Activated T-cell treated with anti-CD3 and anti-CD28 coated beads, Interleukin-2, amount 50 U/mL, for 72 hours (primary cell): ENCODE data around the gene LRRC28. TPM values are rescaled to one million over a fixed set of nuclear protein-coding genes. Genes with fewer than 3 reads are reported as not detected.

ENCODE experiments used
- ATAC-seq, 2 donors: fragments of 150-1000 bp; cut with Tn5 transposase; replicated peaks in 1 of 2; 2 replicates each; pipeline ENCODE4 v1.10.0; 2021; ENCODE audit warnings: moderate library complexity in 2 of 2, mild to moderate bottlenecking in 1 of 2
- DNase-seq, 2 donors: peaks; one replicate each; pipeline ENCODE4 v3.0.0; 2021 to 2022; ENCODE audit warnings: mixed read lengths in 1 of 2
- H3K27ac Mint-ChIP-seq: one replicate; pipeline ENCODE4 v1.8.0; 2022; ENCODE audit warnings: mild to moderate bottlenecking, moderate library complexity, mixed read lengths
- H3K27me3 Mint-ChIP-seq: one replicate; pipeline ENCODE4 v1.8.0; 2022; ENCODE audit warnings: low read depth, mixed read lengths
- H3K36me3 Mint-ChIP-seq, 2 donors: one replicate each; pipeline ENCODE4 v1.8.0; 2022; ENCODE audit warnings: mixed read lengths in 2 of 2, mild to moderate bottlenecking in 1 of 2; ENCODE audit not compliant: insufficient read depth in 2 of 2
- H3K4me1 Mint-ChIP-seq: one replicate; pipeline ENCODE4 v1.8.0; 2022; ENCODE audit warnings: low read depth, mixed read lengths
- H3K4me3 Mint-ChIP-seq, 2 donors: one replicate each; pipeline ENCODE4 v1.8.0; 2022; ENCODE audit warnings: mild to moderate bottlenecking in 2 of 2, mixed read lengths in 2 of 2, moderate library complexity in 2 of 2
- H3K9me3 Mint-ChIP-seq, 2 donors: one replicate each; pipeline ENCODE4 v1.8.0; 2022; ENCODE audit warnings: mixed read lengths in 2 of 2
- total RNA-seq, 2 donors: library from RNA; stranded (reverse); gene quantifications; one replicate each; pipeline ENCODE4 v1.2.3, GENCODE V29; 2022

The LRRC28 gene
- total RNA-seq, 2 donors from 2014 or later = 23.3 to 29.0 TPM

DNA sequence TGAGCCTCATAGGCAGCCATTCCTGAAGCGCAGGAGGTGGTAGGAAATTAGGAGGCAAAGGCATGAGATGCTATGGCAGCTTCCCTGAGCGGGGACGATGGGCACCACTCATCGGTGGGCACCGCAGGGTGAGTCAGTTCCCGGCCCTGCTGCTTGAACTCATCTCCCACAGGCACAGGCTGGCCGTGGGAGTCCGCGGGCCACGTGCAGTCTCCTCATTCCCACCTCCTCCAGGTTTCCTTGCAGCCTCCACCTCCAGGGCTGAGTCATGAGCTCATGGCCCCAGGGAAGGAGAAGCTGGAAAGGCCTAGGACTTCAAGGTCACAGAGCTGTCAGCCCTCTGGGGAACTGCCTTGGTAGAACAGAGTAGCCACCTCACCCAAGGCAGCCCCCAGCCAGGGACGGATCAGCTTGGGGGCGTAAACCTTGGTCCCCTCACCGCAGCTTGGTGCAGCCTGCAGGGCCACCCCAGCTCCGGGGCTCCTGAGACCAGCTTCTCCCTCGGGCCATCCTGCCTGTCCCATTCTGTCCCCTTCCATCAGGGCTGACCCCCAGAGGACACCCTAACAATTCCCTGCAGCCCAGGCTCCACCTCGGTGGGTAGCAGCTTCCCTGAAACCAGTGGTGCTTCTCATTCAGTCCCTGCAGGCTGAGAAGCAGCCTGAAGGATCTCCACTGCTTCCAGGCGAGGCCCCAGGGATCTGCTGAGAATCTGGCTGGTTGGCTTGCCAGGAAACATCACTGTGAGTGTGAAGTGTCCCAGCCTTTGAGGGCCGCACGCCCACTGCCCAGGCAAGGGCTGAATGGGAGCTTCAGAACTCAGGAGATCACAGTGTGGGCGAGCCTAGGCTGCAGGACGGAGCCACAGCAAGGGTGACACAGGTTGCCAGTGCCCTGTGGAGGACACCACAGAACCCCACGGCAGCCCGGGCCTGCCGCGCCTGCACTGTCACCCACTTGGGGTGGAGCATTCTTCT is 163.8 kb downstream of the LRRC28 start:
- Mint-ChIP-seq H3K27me3 (no peaks in the 10 kb centered on the region), H3K27ac (no peak overlapping the region), H3K4me3 (no peak overlapping the region), H3K9me3 (peaks cover 0 to 3% of the 10 kb centered on the region in 2 donors), H3K4me1 (no peaks in the 10 kb centered on the region), H3K36me3 (peaks cover 0 to 2% of the 10 kb centered on the region in 2 donors)
- DNase-seq (no peak), ATAC-seq (no peak)

GRCh38 chr15:99416191-99417188 is 165.2 kb downstream of the LRRC28 start:
- Mint-ChIP-seq H3K4me3 (no peak overlapping the region), H3K9me3 (peaks cover 0 to 3% of the 10 kb centered on the region in 2 donors), H3K36me3 (peaks cover 0 to 2% of the 10 kb centered on the region in 2 donors), H3K27ac (no peak overlapping the region), H3K4me1 (peaks cover 11% of the 10 kb centered on the region), H3K27me3 (no peaks in the 10 kb centered on the region)
- no peak for ATAC-seq
- DNase-seq = no peak

DNA sequence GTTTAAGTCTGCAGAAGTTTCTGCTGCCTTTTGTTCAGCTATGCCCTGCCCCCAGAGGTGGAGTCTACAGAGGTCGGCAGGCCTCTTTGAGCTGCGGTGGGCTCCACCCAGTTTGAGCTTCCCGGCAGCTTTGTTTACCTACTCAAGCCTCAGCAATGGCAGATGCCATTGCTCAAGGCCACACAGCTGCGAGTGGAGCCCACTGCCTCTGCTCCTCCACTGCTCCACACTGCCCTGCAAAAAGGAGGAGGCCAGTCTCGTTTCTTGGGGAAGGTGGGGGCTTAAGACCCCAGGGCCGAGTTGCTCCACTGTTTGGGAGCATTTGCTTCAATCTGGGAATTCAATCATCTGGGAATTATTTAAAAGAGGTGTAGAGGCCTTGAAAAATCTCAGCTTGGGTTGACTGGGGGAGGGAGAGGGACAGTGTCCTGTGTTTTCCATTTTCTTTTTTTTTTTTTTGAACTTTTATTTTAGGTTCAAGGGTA is 169.9 kb downstream of the LRRC28 start:
- H3K4me1 Mint-ChIP-seq = peaks cover 39% of the 10 kb centered on the region
- H3K36me3 Mint-ChIP-seq = peaks cover 0 to 3% of the 10 kb centered on the region in 2 donors
- DNase-seq (peak; percentile 46 to 53), ATAC-seq (peak in 1 of 2 donors; percentile 19)
- peak overlapping the region; percentile 71 for H3K27ac Mint-ChIP-seq
- H3K27me3 Mint-ChIP-seq = no peaks in the 10 kb centered on the region
- peaks cover 2 to 3% of the 10 kb centered on the region in 2 donors for H3K9me3 Mint-ChIP-seq
- peak overlapping the region; percentile 50 to 58 for H3K4me3 Mint-ChIP-seq

DNA sequence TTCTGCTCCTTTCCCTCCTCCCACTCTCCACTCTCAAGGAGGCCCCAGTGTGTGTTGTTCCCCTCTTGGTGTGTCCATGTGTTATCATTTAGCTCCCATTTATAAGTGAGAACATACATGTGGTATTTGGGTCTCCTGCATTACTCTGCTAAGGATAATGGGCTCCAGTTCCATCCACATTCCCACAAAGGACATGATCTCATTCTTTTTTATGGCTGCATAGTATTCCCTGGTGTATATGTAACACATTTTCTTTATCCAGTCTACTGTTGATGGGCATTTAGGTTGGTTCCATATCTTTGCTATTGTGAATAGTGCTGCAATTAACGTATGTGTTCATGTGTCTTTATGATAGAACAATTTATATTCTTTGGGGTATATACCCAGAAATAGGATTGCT is 170.5 kb downstream of the LRRC28 start:
- Mint-ChIP-seq H3K4me3 (peak overlapping the region in 1 of 2 donors; percentile 58), H3K9me3 (peaks cover 2 to 3% of the 10 kb centered on the region in 2 donors), H3K27ac (no peak overlapping the region), H3K36me3 (peaks cover 0 to 3% of the 10 kb centered on the region in 2 donors), H3K4me1 (peaks cover 44% of the 10 kb centered on the region), H3K27me3 (no peaks in the 10 kb centered on the region)
- no peak for ATAC-seq
- no peak for DNase-seq

- Mint-ChIP-seq H3K36me3 (peaks cover 0 to 3% of the 10 kb centered on the region in 2 donors), H3K27me3 (no peaks in the 10 kb centered on the region), H3K4me1 (peaks cover 54% of the 10 kb centered on the region), H3K27ac (no peak overlapping the region), H3K9me3 (peaks cover 2 to 3% of the 10 kb centered on the region in 2 donors), H3K4me3 (no peak overlapping the region)
- no peak for DNase-seq
- ATAC-seq = no peak
Observed at GRCh38 chr15:99423186-99424130, 172.2 kb downstream of the LRRC28 start.

DNA sequence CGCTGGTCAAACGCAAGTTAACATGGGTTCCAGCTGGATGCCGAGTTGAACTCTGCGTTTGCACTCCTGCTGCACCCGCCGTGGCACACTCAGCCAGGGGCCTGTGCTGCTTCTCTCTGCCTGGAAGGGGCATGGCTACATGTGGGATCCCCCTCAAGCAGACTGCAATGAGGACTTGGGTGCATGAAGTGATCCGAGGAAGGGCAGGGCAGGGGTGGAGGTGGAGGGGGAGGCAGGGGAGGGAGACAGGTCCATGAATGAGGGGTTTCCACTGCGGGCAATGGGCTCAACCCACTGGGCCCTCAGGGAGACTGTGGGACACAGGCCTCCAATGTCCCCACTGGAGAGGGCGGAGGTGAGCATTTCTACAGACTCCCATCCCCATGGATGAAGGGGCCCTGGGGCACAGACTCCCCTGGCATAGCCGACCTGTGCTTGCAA is 172.9 kb downstream of the LRRC28 start:
- Mint-ChIP-seq H3K27me3 (no peaks in the 10 kb centered on the region), H3K4me3 (no peak overlapping the region), H3K9me3 (peaks cover 0 to 2% of the 10 kb centered on the region in 2 donors), H3K36me3 (peaks cover 0 to 1% of the 10 kb centered on the region in 2 donors), H3K27ac (no peak overlapping the region), H3K4me1 (peaks cover 54% of the 10 kb centered on the region)
- ATAC-seq = no peak
- DNase-seq = no peak

GRCh38 chr15:99424978-99425656 is 173.8 kb downstream of the LRRC28 start:
- Mint-ChIP-seq H3K4me3 (peak overlapping the region; percentile 60 to 71), H3K4me1 (peaks cover 54% of the 10 kb centered on the region), H3K9me3 (peaks cover 0 to 2% of the 10 kb centered on the region in 2 donors), H3K36me3 (peaks cover 0 to 1% of the 10 kb centered on the region in 2 donors), H3K27ac (peak overlapping the region; percentile 53), H3K27me3 (no peaks in the 10 kb centered on the region)
- DNase-seq = peak; percentile 69 to 75
- peak; percentile 98 to 99 for ATAC-seq

GRCh38 chr15:99425657-99426301 is 174.5 kb downstream of the LRRC28 start:
- Mint-ChIP-seq H3K27me3 (no peaks in the 10 kb centered on the region), H3K27ac (peak overlapping the region; percentile 28), H3K4me1 (peaks cover 50% of the 10 kb centered on the region), H3K9me3 (peaks cover 0 to 2% of the 10 kb centered on the region in 2 donors), H3K4me3 (no peak overlapping the region), H3K36me3 (peaks cover 0 to 1% of the 10 kb centered on the region in 2 donors)
- DNase-seq (no peak), ATAC-seq (no peak)

DNA sequence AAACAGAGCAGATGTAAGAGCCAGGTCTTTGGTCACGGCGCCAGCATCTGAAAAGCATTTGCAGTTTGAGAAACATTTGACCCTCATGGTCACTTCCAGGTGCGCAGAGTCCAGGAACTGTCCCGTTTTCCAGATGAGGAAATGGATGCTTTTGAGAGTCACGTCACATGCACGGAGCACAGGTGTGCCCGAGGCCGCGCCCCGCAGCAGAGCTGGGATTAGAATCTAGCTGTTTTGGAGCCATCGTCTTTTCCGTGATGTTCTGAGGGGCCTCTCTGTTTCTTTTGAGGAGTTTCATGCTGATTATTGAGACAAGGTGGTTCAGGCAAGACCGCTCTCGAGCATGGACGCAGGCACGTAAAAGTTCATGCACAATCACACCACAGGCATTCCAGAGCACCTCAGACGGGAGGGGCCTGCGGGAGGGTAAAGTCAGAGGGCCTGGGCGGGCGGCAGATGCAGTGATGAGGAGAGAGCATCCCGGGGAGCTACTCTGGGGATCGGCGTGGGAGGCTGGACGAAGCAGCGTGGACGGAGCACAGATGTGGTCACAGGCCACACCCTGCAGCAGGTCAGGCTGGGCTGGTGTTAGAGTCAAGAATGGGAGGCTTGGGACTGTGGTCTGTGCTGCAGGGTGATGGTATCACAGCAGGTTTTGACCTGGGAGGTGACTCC is 175.3 kb downstream of the LRRC28 start:
- H3K4me1 Mint-ChIP-seq = peaks cover 42% of the 10 kb centered on the region
- no peaks in the 10 kb centered on the region for H3K27me3 Mint-ChIP-seq
- DNase-seq (no peak), ATAC-seq (no peak)
- H3K4me3 Mint-ChIP-seq = no peak overlapping the region
- peaks cover 0 to 1% of the 10 kb centered on the region in 2 donors for H3K36me3 Mint-ChIP-seq
- peaks cover 0 to 2% of the 10 kb centered on the region in 2 donors for H3K9me3 Mint-ChIP-seq
- H3K27ac Mint-ChIP-seq = peak overlapping the region; percentile 28

DNA sequence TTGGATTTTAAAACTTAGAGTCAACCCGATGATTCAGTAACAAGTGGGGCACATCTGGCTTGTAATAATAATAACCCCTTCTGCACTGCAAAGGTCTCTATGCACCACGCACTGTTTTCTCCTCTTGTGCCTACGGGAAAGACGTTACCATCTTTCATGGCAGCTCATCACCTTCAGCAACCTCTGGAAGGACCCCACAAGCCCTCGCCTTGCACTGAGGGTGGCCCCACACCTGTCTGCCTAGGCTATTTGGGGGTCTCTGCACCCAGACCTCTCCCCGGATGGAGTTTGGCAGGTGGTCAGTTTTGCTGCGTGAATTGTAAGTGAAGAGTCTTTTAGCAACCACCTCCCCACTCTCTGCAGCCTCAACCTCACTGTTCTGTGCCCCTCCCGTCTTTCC is 175.9 kb downstream of the LRRC28 start:
- Mint-ChIP-seq H3K36me3 (no peaks in the 10 kb centered on the region), H3K9me3 (no peaks in the 10 kb centered on the region), H3K27me3 (no peaks in the 10 kb centered on the region), H3K4me3 (no peak overlapping the region), H3K4me1 (peaks cover 40% of the 10 kb centered on the region), H3K27ac (no peak overlapping the region)
- ATAC-seq (no peak), DNase-seq (no peak)
